ENCODE measurements around the gene IFITM2. TPM values are rescaled to one million over a fixed set of nuclear protein-coding genes. Genes with fewer than 3 reads are reported as not detected.
A peak's percentile ranks its signal among the peaks of the same experiment; 100 is the strongest.

The IFITM2 gene
- total and polyA plus RNA-seq, 2 of the 4 experiments (the other 2 are of a cell fraction): 31.2 to 564 TPM

- ChIA-PET POLR2A (ENCODE audit: unreplicated experiment) (no interaction called here), CTCF (no interaction called here)
- DNase-seq: no peak
- BruUV-seq (replicated peaks): no TSS peak
- H3K4me3 ChIP-seq (ENCODE audit: insufficient read depth, low read depth, low read length): no peak overlapping the region
- TF ChIP-seq RFX5 (IDR thresholded peaks at IDR 0.05; ENCODE audit: low read depth, low read length) (no peak), USF2 (IDR thresholded peaks at IDR 0.05; ENCODE audit: low read depth, low read length) (no peak), MAFK (IDR thresholded peaks at IDR 0.05; ENCODE audit: low read depth, low read length) (no peak), MXI1 (IDR thresholded peaks at IDR 0.05; ENCODE audit: borderline replicate concordance, low read depth, low read length) (no peak), FOS (IDR thresholded peaks at IDR 0.05; ENCODE audit: low read depth, low read length) (no peak)
- peak overlapping the region; percentile 70 for H2AK9ac ChIP-seq (replicated peaks; ENCODE audit: low read depth, low read length, poor library complexity)
- H3K9ac ChIP-seq (ENCODE audit: low read depth, low read length): no peak overlapping the region
- H3K56ac ChIP-seq (ENCODE audit: extremely low read depth, insufficient read depth, low read length): no peak overlapping the region
- no peaks in the 10 kb centered on the region for H3K9me3 ChIP-seq (ENCODE audit: control insufficient read depth, insufficient read depth, low read length)
- H3K14ac ChIP-seq (replicated peaks; ENCODE audit: low read depth, low read length): no peak overlapping the region; the same call in 1 of the 2 replicates
- whole genome bisulfite sequencing, 2 experiments (ENCODE audit: extremely low coverage in 2 of 2, insufficient read length in 1 of 2): 77% methylated on average over 6 of the region's 6 CpGs; no CpG with 5 or more reads in 1 of the 2 experiments
- in situ Hi-C loops (cut with MboI; ENCODE audit: low sequenced_read_pairs): no loop called here
- H2BK5ac ChIP-seq (ENCODE audit: low read depth, low read length, poor library complexity, severe bottlenecking): no peak overlapping the region
- no peak overlapping the region for H3K27ac ChIP-seq (ENCODE audit: insufficient read depth, low read length)
- peak overlapping the region; percentile 61 for H2BK120ac ChIP-seq (ENCODE audit: low read depth, low read length)
- no peaks in the 10 kb centered on the region for H3K79me1 ChIP-seq (ENCODE audit: low read depth in 1 of 2, low read length in 2 of 2)
- peak overlapping the region; percentile 66 for H3K4ac ChIP-seq (ENCODE audit: low read depth, low read length)
- no peaks in the 10 kb centered on the region for H4K20me1 ChIP-seq (ENCODE audit: insufficient read depth, low read length)
- no peaks in the 10 kb centered on the region for H3K36me3 ChIP-seq (ENCODE audit: control insufficient read depth, insufficient read depth, low read length)
- H3K18ac ChIP-seq (ENCODE audit: low read depth, low read length): no peak overlapping the region
- H3K4me1 ChIP-seq (ENCODE audit: control insufficient read depth, insufficient read depth, low read length): peaks cover 13% of the 10 kb centered on the region
- no peak overlapping the region; the same call in 1 of the 2 replicates for H2AK5ac ChIP-seq (ENCODE audit: low read depth, low read length)
- H4K91ac ChIP-seq (ENCODE audit: insufficient read depth, low read depth, low read length): 0 out of 2 replicates have a peak overlapping the region, but pooled peaks have one; percentile 26
- H3K9me1 ChIP-seq (ENCODE audit: insufficient read depth, low read length): no peaks in the 10 kb centered on the region
- intact Hi-C loops (cut with micrococcal nuclease): no loop called here
- dilution Hi-C loops (cut with HindIII; ENCODE audit: low sequenced_read_pairs, unreplicated experiment): no loop called here
- peak overlapping the region; percentile 49 to 84 for H4K8ac ChIP-seq (ENCODE audit: low read depth in 2 of 2, low read length in 2 of 2)
- no peak overlapping the region for H3K23ac ChIP-seq (ENCODE audit: low read depth, low read length)
- H2BK15ac ChIP-seq (ENCODE audit: low read depth, low read length): peak overlapping the region; percentile 37; the same call in 1 of the 3 replicates
- H3K4me2 ChIP-seq (ENCODE audit: low read depth, low read length): no peak overlapping the region
- H3K27me3 ChIP-seq (ENCODE audit: control insufficient read depth, insufficient read depth, low read length): no peaks in the 10 kb centered on the region
- peak overlapping the region; percentile 70 for H4K5ac ChIP-seq (ENCODE audit: low read depth, low read length)
- no peak for ATAC-seq (ENCODE audit: low read depth)
- H2AFZ ChIP-seq (replicated peaks; ENCODE audit: low read length, poor library complexity): peak overlapping the region; percentile 87
- peak overlapping the region; percentile 40; the same call in 1 of the 2 replicates for H2BK20ac ChIP-seq (ENCODE audit: low read depth, low read length)
Measured at GRCh38 chr11:326592-326841, 18.9 kb downstream of the IFITM2 start.

All from IMR-90 (cell line).